DND-41 (cell line): ENCODE results near the gene KCNJ6.

Source experiments
- EZH2 ChIP-seq: IDR thresholded peaks from 3 replicates; pipeline ENCODE4 v1.6.1; 2012; ENCODE audit warnings: borderline replicate concordance, low read depth, mild to moderate bottlenecking, moderate library complexity, low read length, inconsistent platforms; ENCODE audit not compliant: severe bottlenecking
- TF ChIP-seq, protein P1 (sequence below): IDR thresholded peaks from 2 replicates; pipeline ENCODE4 v1.5.1; 2012; ENCODE audit warnings: borderline replicate concordance, low read length, moderate library complexity, mild to moderate bottlenecking; ENCODE audit not compliant: poor library complexity, severe bottlenecking; ENCODE audit errors: extremely low read depth

DNA sequence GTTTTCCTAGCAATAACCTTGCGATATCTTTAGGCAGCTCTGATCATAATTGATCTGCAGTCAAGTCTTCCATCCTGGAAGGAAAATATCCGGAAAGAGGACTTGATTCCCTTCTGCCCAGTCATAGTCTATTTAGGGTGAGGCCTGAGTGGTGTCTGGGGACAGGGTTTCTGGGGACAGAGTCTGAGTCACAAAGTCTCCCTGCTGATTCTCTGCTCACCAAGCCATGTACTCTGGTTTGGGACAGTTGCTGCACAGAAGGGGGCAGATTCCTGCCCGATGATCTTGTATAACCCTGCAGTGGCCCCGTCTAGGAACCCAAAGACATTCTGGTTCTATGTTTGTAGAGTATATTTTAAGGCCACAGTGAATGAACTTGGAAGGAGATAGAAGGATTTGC is 178.8 kb downstream of the KCNJ6 start:
- TF ChIP-seq, protein P1, sequence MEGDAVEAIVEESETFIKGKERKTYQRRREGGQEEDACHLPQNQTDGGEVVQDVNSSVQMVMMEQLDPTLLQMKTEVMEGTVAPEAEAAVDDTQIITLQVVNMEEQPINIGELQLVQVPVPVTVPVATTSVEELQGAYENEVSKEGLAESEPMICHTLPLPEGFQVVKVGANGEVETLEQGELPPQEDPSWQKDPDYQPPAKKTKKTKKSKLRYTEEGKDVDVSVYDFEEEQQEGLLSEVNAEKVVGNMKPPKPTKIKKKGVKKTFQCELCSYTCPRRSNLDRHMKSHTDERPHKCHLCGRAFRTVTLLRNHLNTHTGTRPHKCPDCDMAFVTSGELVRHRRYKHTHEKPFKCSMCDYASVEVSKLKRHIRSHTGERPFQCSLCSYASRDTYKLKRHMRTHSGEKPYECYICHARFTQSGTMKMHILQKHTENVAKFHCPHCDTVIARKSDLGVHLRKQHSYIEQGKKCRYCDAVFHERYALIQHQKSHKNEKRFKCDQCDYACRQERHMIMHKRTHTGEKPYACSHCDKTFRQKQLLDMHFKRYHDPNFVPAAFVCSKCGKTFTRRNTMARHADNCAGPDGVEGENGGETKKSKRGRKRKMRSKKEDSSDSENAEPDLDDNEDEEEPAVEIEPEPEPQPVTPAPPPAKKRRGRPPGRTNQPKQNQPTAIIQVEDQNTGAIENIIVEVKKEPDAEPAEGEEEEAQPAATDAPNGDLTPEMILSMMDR: no peak
- no peak for TF ChIP-seq EZH2
